Amniotic stem cell (primary cell): ENCODE data around the gene MNAT1.

Experiments
- DNase-seq: peaks from one replicate; lab custom pipeline; 2025; lab: John Stamatoyannopoulos, UW

Gene MNAT1

DNA sequence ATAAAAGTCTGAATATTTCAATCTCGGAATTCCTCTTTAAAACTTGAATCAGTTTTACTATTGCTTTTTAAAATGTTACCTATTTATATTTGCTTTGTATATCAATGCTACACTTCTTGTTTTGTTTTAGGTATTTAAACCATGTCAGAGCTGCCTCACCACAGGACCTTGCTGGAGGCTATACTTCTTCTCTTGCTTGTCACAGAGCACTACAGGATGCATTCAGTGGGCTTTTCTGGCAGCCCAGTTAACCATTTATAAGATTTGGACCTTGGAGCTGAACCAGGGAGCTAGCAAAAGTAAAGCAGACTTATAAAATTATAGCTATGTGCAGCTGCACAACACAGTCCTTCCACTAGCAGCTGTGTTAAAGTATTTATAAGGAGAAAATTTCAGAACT is 233.5 kb downstream of the MNAT1 start:
- DNase-seq = no peak

DNA sequence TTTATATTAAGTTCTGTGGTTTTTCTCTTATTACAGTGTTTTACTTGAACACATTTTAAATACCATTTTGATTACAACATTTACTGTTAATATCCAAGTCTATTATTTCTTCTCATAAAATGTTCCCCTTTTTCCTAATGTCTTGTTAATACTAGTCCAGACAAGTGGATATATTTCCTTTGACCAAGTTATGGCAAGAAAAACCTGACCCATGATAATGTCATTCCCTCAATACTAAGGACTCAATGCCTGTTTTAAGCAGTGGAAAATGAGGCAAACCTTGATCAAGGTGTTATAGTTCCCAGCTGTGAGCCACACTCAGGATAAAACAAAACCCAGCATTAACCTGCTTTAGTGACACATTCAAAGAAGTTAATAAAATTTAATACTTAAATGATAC is 234.1 kb downstream of the MNAT1 start:
- DNase-seq = no peak

DNA sequence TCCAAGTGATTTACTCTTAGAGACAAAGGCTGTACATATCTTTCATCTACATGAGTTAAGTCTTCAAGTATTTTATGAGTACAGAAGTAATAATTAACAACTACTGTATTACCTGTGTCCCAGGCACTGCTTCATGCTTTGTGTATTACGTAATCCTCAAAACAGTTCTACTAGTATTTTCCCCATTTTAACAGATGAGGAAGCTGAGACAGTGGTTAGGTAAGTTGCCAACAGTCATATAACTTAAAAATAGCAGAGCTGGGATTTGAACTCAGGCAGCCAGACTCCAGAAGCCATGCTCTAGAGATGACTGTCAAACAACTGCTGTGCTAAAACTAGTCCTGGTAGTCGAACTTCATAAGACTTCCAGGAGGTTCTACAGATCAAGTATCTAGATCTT is 235.6 kb downstream of the MNAT1 start:
- DNase-seq = no peak

- DNase-seq = no peak
These were observed 236.7 kb downstream of the MNAT1 start for GRCh38 chr14:60971271-60971670.

DNA sequence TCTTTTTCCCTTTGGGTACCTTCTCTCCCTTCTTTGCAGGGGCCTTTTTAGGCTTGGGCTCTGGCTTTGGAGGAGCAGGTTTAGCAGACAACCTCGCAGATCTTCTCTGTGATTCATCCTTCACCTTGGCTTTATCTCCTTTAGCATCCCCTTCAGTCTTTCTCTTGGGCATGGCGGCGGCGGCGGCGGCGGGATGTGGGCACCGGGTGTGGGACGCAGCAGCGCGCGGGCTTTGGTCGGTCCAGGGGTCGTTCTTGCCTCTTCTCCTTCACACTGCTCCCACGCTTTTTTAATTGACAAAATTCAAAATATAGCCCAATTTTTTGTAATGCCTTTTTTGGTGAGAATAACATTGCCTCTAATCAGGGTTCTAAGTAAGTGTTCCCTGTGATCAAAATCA is 237.7 kb downstream of the MNAT1 start:
- DNase-seq = no peak

DNA sequence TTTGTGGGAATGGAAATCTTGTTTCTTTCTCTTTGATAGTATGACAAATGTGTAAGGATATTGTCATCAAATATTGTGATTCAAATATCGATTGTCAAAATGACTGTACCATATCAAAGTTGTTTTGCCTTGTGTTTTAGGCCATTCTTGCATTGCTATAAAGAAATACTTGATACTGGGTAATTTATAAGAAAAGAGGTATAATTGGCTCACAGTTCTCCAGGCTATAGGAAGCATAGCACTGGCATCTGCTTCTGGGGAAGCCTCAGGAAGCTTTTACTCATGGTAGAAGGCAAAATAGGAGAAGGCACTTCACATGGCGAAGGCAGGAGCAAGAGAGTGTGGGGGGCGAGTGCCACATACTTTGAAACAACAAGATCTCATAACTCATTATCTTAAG is 238.5 kb downstream of the MNAT1 start:
- no peak for DNase-seq

DNA sequence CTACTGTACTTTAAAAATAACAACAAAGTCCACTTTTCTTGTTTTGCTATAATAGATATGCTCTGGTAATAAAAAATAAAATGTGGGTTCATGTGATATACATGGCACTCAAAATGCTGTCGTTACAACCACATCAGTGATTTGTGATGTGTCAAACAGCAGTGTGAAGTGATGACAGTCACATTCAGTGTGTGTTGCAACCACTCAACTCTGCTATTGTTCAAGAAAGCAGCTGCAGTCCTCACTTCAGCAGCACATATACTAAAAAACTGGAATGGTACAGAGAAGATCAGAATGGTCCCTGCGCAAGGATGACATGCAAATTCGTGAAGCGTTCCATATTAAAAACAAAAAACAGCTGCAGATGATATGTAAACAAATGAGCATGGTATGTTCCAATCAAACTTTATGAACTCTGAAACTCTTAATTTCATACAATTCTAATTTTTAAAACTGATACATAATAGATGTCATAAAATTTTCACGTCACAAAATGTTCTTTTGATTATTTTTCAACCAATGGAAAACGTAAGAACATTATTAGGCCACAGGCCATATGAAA is 239.6 kb downstream of the MNAT1 start:
- no peak for DNase-seq

DNA sequence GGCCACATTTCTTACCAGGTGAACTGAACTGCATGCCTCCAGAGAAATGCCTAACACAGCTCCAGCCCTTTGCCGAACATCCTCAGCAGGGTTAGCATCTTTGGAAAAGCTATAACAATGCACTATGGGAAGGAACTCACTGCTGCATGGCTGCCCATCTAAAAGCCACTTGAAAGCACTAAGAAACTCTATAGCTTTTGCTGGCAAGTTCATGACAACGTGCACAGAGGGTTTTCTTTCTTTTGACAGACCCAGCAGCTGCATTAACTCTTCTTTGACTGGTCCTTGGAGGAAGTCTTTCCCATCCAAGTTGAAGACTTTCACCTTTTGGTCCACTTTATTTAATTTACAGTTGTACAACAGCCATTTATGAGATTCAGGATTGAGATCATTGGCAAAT is 241.0 kb downstream of the MNAT1 start:
- DNase-seq = no peak

GRCh38 chr14:60977847-60978246 is 243.3 kb downstream of the MNAT1 start:
- no peak for DNase-seq

GRCh38 chr14:60980811-60981632 is 246.5 kb downstream of the MNAT1 start, which contains the start of the genes SLC38A6 and TRMT5:
TSS of gene SLC38A6 (plus strand) at chr14:60981245. CDS start at chr14:60981278, 33 bp downstream.
TSS of gene TRMT5 (minus strand) at chr14:60981079. CDS start at chr14:60980973, 106 bp downstream.
- peak; percentile 91 for DNase-seq

- no peak for DNase-seq
These were observed 247.3 kb downstream of the MNAT1 start for GRCh38 chr14:60981633-60982455.

- DNase-seq = no peak
These were observed 249.6 kb downstream of the MNAT1 start for GRCh38 chr14:60984196-60984595.

- DNase-seq = no peak
These were observed 251.9 kb downstream of the MNAT1 start for GRCh38 chr14:60986500-60986899.

GRCh38 chr14:60989599-60989998 is 255.0 kb downstream of the MNAT1 start:
- DNase-seq = no peak

DNA sequence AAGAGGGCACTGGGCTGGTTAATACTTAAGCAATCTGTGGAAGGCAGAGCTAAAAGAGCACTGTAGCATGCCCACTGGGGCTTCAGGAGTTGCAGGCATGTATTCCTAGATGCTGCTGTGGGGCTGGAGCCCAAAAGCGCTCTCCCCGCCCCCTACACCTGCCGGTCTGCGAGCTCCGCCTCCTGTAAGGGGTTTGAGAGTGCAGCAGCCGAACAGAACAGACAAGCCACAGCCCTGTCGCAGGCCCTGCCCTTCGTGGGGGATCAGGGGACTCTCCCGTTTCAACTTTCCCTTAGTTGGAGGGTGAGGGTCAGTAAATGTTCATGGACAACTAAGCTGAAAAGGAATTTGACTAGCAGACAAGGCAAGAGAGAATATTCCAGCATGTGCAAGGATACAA is 264.1 kb downstream of the MNAT1 start:
- DNase-seq = no peak

GRCh38 chr14:60999536-60999935 is 265.0 kb downstream of the MNAT1 start:
- DNase-seq = no peak

GRCh38 chr14:61003571-61003970 is 269.0 kb downstream of the MNAT1 start:
- DNase-seq = no peak

GRCh38 chr14:61019537-61019936 is 285.0 kb downstream of the MNAT1 start:
- DNase-seq = no peak
